Endometrial microvascular endothelial cells (primary cell): Measurements from ENCODE around the gene SMTNL1. TPM values are rescaled to one million over a fixed set of nuclear protein-coding genes. Genes with fewer than 3 reads are reported as not detected.

Source experiments
- in situ Hi-C: cut with HindIII; loops from 2 replicates; pipeline ENCODE4 v1.10.0; 2017; ENCODE audit warnings: low sequenced_read_pairs, low pct_unique_long_range_greater_than_20kb; ENCODE audit errors: inconsistent ontology term
- total RNA-seq: library from RNA; depleted of rRNA; stranded (reverse); fragments of >200 nt; gene quantifications from one replicate; pipeline ENCODE4 v1.2.3, GENCODE V29; 2015; ENCODE audit errors: inconsistent ontology term

Gene SMTNL1
- total RNA-seq, 1 donor from 2014 or later = not detected

GRCh38 chr11:57568330-57568766 is 31.0 kb downstream of the SMTNL1 start:
- in situ Hi-C loops = no loop called here

- in situ Hi-C loops = no loop called here
Measured at GRCh38 chr11:57571606-57572005, 34.2 kb downstream of the SMTNL1 start.

- in situ Hi-C loops = no loop called here
Measured at GRCh38 chr11:57574061-57574460, 36.7 kb downstream of the SMTNL1 start.

- in situ Hi-C loops = no loop called here
Measured at GRCh38 chr11:57584341-57584740, 46.9 kb downstream of the SMTNL1 start.

GRCh38 chr11:57585301-57585700 is 47.9 kb downstream of the SMTNL1 start:
- in situ Hi-C loops = no loop called here

- in situ Hi-C loops = no loop called here
Measured at GRCh38 chr11:57586711-57587245, 49.4 kb downstream of the SMTNL1 start.

- in situ Hi-C loops = no loop called here
Measured at GRCh38 chr11:57588046-57588710, 50.8 kb downstream of the SMTNL1 start.

- in situ Hi-C loops = no loop called here
Measured at GRCh38 chr11:57596266-57596885, 59.0 kb downstream of the SMTNL1 start.

GRCh38 chr11:57597461-57597915 is 60.1 kb downstream of the SMTNL1 start, which contains the start of gene SERPING1:
TSS of gene SERPING1 (plus strand) at chr11:57597685. CDS start at chr11:57598271, 586 bp downstream.
- in situ Hi-C loops = no loop called here

GRCh38 chr11:57597916-57598830 is 60.8 kb downstream of the SMTNL1 start:
- in situ Hi-C loops = no loop called here

- in situ Hi-C loops = no loop called here
Measured at GRCh38 chr11:57598831-57599155, 61.4 kb downstream of the SMTNL1 start.

GRCh38 chr11:57599381-57599780 is 62.0 kb downstream of the SMTNL1 start:
- in situ Hi-C loops = no loop called here

Other genes starting within 250 kb of the SMTNL1 start
- 57.4 TPM for gene TNKS1BP1, start 212.6 kb upstream of the SMTNL1 start, total RNA-seq
- 124 TPM for gene SSRP1, start 201.7 kb upstream of the SMTNL1 start, total RNA-seq
- not detected for gene P2RX3, start 199.2 kb upstream of the SMTNL1 start, total RNA-seq
- gene PRG3, start 156.4 kb upstream of the SMTNL1 start, total RNA-seq = not detected
- not detected for gene PRG2, start 146.9 kb upstream of the SMTNL1 start, total RNA-seq
- gene SLC43A3, start 110.5 kb upstream of the SMTNL1 start, total RNA-seq = 122 TPM
- gene RTN4RL2, start 77.1 kb upstream of the SMTNL1 start, total RNA-seq = not detected
- 5.5 TPM for gene SLC43A1, start 21.9 kb upstream of the SMTNL1 start, total RNA-seq
- 75.8 TPM for gene TIMM10, start 6.8 kb upstream of the SMTNL1 start, total RNA-seq
- gene UBE2L6, start 30.1 kb downstream of the SMTNL1 start, total RNA-seq = 58.0 TPM
- gene SERPING1, start 60.1 kb downstream of the SMTNL1 start, total RNA-seq = 14.9 TPM
- gene YPEL4, start 112.3 kb downstream of the SMTNL1 start, total RNA-seq = not detected
- gene CLP1, start 120.2 kb downstream of the SMTNL1 start, total RNA-seq = 20.6 TPM
- gene ZDHHC5, start 130.5 kb downstream of the SMTNL1 start, total RNA-seq = 60.3 TPM
- 17.7 TPM for gene MED19, start 174.6 kb downstream of the SMTNL1 start, total RNA-seq
- 89.9 TPM for gene TMX2, start 175.0 kb downstream of the SMTNL1 start, total RNA-seq
- gene SELENOH, start 203.9 kb downstream of the SMTNL1 start, total RNA-seq = 129 TPM
- gene BTBD18, start 214.2 kb downstream of the SMTNL1 start, total RNA-seq = not detected
- gene CTNND1, start 224.2 kb downstream of the SMTNL1 start, total RNA-seq = 158 TPM